Measurements from ENCODE around the gene C1orf167.

The C1orf167 gene

GRCh38 chr1:11761988-11762406 is at the start of gene C1orf167:
Gene C1orf167, plus strand, starts transcription at chr1:11762193. Its CDS starts 2,208 bp downstream, at chr1:11764401.
- no peak for DNase-seq

GRCh38 chr1:11712285-11712684 is 49.7 kb upstream of the C1orf167 start:
- DNase-seq: no peak

GRCh38 chr1:11713095-11713494 is 48.9 kb upstream of the C1orf167 start:
- no peak for DNase-seq

GRCh38 chr1:11714831-11715575 is 47.0 kb upstream of the C1orf167 start:
- no peak for DNase-seq

GRCh38 chr1:11719313-11720032 is 42.5 kb upstream of the C1orf167 start:
- peak; percentile 85 for DNase-seq

- no peak for DNase-seq
Measured at GRCh38 chr1:11720033-11720376, 42.0 kb upstream of the C1orf167 start.

GRCh38 chr1:11720525-11720924 is 41.5 kb upstream of the C1orf167 start:
- DNase-seq: no peak

GRCh38 chr1:11721311-11721710 is 40.7 kb upstream of the C1orf167 start:
- DNase-seq: no peak

- DNase-seq: no peak
Measured at GRCh38 chr1:11722538-11722937, 39.5 kb upstream of the C1orf167 start.

- no peak for DNase-seq
Measured at GRCh38 chr1:11725616-11726015, 36.4 kb upstream of the C1orf167 start.

- DNase-seq: no peak
Measured at GRCh38 chr1:11727119-11727518, 34.9 kb upstream of the C1orf167 start.

- no peak for DNase-seq
Measured at GRCh38 chr1:11728126-11728806, 33.7 kb upstream of the C1orf167 start.

GRCh38 chr1:11729155-11729497 is 32.9 kb upstream of the C1orf167 start:
- DNase-seq: no peak

GRCh38 chr1:11729498-11730428 is 32.2 kb upstream of the C1orf167 start:
- no peak for DNase-seq

GRCh38 chr1:11730429-11730891 is 31.5 kb upstream of the C1orf167 start:
- no peak for DNase-seq

GRCh38 chr1:11731691-11732283 is 30.2 kb upstream of the C1orf167 start:
- DNase-seq: peak; percentile 89

- DNase-seq: no peak
Measured at GRCh38 chr1:11733306-11733705, 28.7 kb upstream of the C1orf167 start.

- no peak for DNase-seq
Measured at GRCh38 chr1:11735531-11735853, 26.5 kb upstream of the C1orf167 start.

GRCh38 chr1:11735854-11736745 is 25.9 kb upstream of the C1orf167 start, which contains the start of gene AGTRAP:
Gene AGTRAP, plus strand, starts transcription at chr1:11736136. Its CDS starts 73 bp downstream, at chr1:11736209.
- peak; percentile 96 for DNase-seq

GRCh38 chr1:11736746-11737639 is 25.0 kb upstream of the C1orf167 start:
- DNase-seq: peak; percentile 65
